SK-N-MC (cell line): ENCODE data around the gene RNF144B.

Experiments used
- EZH2 ChIP-seq: fragments of 200-600 bp; sonication (generic); IDR thresholded peaks from one replicate; pipeline ENCODE4 v1.6.1; 2017; ENCODE audit warnings: antibody characterized with exemption
- FOXP2 ChIP-seq: optimal IDR thresholded peaks from 2 replicates; pipeline ENCODE3; 2011; ENCODE audit warnings: mild to moderate bottlenecking, moderate library complexity; ENCODE audit not compliant: insufficient read depth; ENCODE audit errors: extremely low read length, control extremely low read depth
- POLR2AphosphoS5 ChIP-seq: IDR thresholded peaks from 2 replicates; pipeline ENCODE4 v1.6.1; 2012; ENCODE audit warnings: mild to moderate bottlenecking, low read depth, low read length, borderline replicate concordance

DNA sequence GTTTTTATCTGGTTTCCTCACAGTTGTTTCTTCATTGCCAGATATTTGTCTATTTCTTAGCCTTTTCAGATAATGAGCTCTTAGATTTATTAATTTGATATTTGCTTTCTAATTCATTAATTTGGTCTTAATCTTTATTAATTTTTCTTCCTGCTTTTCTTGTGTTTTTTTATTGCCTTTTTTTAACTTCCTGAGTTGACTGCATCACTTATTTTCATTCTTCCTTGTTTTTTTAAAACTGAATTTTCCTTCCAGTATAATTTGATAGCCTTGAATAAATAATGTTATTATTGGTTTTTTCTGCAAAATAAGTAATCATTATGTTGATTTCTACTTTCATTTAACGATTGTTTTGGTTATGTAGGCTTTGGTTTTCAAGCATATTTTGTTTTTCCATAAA, 91.5 kb downstream of the RNF144B start:
- TF ChIP-seq EZH2 (no peak), POLR2AphosphoS5 (no peak), FOXP2 (no peak)
